OCI-LY1 (cell line): ENCODE measurements around the gene ARHGAP44.

Experiments used
- CTCF ChIP-seq: fragments of 200-600 bp; sonication (generic), shearing (Covaris generic); IDR thresholded peaks from 2 replicates; pipeline ENCODE4 v1.5.1; 2017; ENCODE audit warnings: mild to moderate bottlenecking, antibody characterized with exemption, low read length, moderate library complexity, mixed read lengths
- EZH2 ChIP-seq: fragments of 200-600 bp; sonication (generic), shearing (Covaris generic); IDR thresholded peaks from 2 replicates; pipeline ENCODE4 v1.8.0; 2017; ENCODE audit warnings: borderline replicate concordance, mixed run types, mild to moderate bottlenecking, antibody characterized with exemption, low read length, moderate library complexity, mixed read lengths

DNA sequence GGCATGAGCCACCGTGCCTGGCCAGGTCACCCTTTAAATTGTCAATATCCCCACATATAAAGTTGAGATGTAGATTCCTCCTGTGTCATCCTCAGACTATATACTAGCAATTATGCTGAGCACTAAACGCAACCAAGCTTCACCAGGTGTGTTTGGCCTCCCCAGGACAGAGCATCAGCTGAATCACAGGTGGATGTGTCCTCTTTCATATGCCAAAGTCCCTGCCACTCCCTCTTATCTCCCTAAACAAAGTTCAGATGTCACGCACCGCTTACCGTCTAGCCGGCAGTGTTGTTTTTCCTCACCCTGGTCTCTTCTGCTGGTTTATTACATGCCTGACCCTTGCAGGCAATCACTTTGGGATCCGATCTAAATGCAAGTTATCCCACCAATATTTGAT lies 43.8 kb upstream of the ARHGAP44 start:
- TF ChIP-seq CTCF: no peak
- no peak for TF ChIP-seq EZH2
